ENCODE results near the gene ISY1. TPM values are rescaled to one million over a fixed set of nuclear protein-coding genes. Genes with fewer than 3 reads are reported as not detected.
"Not testable (repeated sequence)": the region's sequence is repeated elsewhere in the genome, so short reads cannot be mapped to it uniquely, and the experiment has no call there.

Gene ISY1
- polyA plus RNA-seq, 1 donor from 2014 or later = 71.9 TPM

DNA sequence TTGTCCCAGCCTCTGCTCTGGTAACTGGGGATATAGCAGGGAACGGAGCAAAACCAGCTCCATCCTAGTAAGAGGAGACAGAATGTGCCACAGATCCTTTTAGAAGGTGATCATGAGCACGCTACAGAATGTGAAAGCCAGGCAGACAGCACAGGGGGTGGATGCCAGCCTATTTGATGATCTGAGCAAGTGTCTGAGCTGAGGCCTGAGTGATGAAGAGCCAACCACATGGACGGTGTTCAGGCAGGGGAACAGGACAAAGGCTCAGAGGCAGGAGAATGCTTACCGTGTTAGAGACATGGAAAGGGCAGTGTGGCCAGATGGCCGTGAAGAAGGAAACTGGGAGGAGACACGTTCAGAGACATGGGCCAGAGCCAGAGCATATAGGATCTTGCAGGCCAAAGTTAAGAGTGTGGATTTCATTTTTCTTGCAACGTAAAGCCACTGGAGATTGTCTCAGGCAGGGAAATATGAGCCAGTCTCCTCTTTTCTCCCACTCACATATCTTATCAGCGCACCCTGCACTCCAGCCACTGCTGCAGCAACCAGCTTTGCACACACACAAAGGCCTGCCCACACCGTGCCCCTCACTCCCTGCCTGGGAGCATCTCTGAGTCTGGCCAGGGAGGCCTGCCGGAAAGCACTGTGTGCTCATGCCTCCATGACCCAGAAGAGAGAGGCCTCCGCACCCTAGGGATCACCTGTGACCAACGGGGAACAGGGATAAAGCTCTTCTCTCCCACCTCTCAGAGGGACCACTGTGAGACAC, 59.3 kb downstream of the ISY1 start:
- no peak overlapping the region for H3K4me3 Mint-ChIP-seq
- H3K36me3 Mint-ChIP-seq = peaks cover 9% of the 10 kb centered on the region
- H3K27me3 Mint-ChIP-seq = no peaks in the 10 kb centered on the region
- peak overlapping the region in 1 of 3 donors; percentile 49 for H3K27ac Mint-ChIP-seq
- H3K9me3 Mint-ChIP-seq = peaks cover 0 to 4% (median 0%) of the 10 kb centered on the region in 3 donors
- no peaks in the 10 kb centered on the region for H3K4me1 Mint-ChIP-seq

DNA sequence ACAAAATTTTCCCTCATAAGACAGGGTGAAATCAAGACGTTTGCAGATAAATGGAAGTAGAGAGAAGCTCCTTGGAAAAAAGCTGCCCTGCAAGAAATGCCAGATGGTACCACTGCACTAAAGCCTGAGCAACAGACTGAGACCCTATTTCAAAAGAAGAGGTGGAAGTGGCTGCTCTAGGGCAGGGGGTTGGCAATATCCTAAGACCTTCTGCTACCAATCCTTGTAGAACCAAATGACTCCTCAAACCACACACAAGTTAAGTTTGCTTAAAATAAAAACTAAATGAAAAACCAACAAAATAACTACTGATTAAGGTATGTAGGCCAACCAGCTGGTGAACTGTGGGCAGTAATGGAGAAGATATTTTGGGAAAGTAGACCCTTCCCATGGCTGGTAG, 60.6 kb downstream of the ISY1 start:
- no peaks in the 10 kb centered on the region for H3K4me1 Mint-ChIP-seq
- H3K27ac Mint-ChIP-seq = no peak overlapping the region
- H3K9me3 Mint-ChIP-seq = peaks cover 0 to 4% (median 0%) of the 10 kb centered on the region in 3 donors
- no peak overlapping the region for H3K4me3 Mint-ChIP-seq
- no peaks in the 10 kb centered on the region for H3K27me3 Mint-ChIP-seq
- peaks cover 12% of the 10 kb centered on the region for H3K36me3 Mint-ChIP-seq

DNA sequence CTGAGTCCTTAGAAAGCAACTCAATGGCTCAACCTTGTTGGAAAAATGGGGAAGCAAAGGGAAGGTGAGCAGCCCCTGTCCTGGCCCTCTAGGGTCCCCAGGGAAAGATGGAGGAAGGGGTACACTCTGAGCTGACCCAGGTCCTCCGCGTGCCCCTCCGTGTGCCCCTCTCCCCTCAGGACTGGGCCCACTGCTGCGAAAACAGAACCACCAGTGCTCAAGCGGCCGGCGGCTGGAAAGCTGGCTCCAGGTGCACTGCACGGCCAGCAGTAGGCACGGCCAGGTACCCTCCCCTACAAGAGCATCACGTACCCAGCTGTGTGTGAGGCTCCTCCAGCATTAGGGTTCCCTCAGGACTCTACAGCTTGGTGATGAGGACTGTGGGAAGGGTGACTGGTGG, 65.6 kb downstream of the ISY1 start:
- Mint-ChIP-seq H3K4me3 (no peak overlapping the region), H3K27me3 (no peaks in the 10 kb centered on the region), H3K27ac (no peak overlapping the region), H3K36me3 (peaks cover 11% of the 10 kb centered on the region), H3K4me1 (no peaks in the 10 kb centered on the region), H3K9me3 (peaks cover 0 to 4% (median 0%) of the 10 kb centered on the region in 3 donors)

DNA sequence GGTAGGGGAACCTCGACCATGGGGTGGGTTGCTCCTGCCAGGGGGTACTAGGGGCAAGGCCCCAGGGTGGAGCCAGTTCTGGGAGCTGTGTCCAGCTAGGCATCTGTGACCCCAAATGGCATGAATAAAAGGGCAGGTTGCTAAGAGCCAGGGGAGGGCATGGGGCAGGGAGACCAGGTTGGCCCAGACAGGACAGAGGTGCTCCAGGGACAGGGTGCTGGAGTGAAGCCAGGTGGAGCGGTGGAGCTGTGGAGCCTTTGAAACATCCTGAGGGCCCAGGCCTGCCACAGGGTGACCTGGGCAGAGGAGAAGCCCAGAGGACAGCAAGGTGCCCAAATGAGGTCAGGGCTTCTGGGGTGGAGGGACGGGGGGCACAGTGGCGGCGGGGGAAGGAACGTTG, 72.6 kb downstream of the ISY1 start:
- not testable (repeated sequence) for H3K36me3 Mint-ChIP-seq, H3K9me3 Mint-ChIP-seq, H3K27ac Mint-ChIP-seq, H3K4me1 Mint-ChIP-seq, H3K27me3 Mint-ChIP-seq, H3K4me3 Mint-ChIP-seq

DNA sequence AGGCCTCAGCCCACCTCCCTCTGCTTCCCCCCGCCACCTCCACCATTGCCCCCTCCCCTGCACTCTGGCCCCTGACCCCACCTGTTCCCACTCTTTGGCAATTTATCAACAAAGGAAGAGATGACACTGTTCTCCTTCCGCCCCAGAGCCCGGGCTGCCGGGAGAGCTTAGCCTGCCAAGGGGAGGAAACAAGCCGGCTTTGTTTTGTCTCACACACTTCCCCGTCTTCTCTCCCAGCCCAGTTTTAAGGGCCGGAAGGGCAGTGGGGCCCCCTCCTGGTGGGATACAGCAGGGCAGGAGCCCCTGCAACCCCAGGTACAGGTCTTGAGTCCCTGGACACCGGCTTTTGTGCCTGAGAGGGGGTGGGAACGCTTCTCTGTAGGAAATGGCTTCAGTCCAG, 73.0 kb downstream of the ISY1 start:
- not testable (repeated sequence) for H3K4me1 Mint-ChIP-seq, H3K27ac Mint-ChIP-seq, H3K4me3 Mint-ChIP-seq, H3K36me3 Mint-ChIP-seq, H3K27me3 Mint-ChIP-seq, H3K9me3 Mint-ChIP-seq

DNA sequence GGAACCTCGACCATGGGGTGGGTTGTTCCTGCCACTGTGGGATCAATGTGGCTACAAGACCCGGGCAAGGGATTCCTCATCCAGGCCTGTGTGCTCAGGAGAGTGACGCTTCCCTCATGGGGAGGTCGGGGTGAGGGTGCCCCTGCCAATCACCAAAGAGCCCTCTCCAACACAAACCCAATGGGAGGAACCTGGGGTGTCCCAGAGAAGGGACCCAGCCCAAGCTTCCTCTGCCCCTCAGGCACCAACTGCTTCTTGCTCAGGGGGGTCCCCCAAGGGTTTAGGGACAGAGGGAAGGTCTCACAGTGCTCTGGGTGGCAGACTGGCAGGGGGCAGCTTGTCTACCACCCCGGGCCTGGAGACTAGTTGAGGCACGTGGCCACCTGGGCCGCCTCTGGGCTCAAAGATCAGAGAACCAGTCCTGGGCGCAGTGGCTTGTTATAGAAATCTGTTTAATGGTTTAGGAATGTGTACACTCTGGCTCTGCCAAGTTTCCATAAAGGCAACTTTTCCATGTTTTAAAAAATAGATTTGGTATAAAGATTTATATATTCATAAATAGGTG, 73.6 kb downstream of the ISY1 start:
- Mint-ChIP-seq H3K27ac (no peak overlapping the region), H3K9me3 (no peaks in the 10 kb centered on the region), H3K4me3 (no peak overlapping the region), H3K27me3 (no peaks in the 10 kb centered on the region), H3K4me1 (no peaks in the 10 kb centered on the region), H3K36me3 (peaks cover 6% of the 10 kb centered on the region)

DNA sequence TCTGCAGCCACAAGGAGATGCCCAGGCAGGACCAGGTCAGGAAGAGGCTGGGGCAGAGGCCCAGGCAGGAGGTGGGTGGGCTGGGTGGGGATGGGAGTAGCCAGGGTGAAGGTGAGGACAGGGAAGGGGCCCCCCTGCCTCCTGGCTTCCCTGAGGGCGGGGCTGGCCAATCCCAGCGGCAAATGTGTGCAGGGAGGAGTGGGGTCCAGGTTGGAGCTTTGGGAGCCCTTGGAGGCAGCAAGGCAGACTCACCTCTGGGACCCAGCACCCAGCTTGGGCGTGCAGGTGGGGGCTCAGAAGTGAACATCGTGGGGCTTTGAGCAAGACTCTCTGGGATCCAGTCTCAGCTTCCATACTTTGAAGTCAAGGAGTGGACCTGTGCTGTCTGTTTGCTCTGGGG, 75.0 kb downstream of the ISY1 start:
- Mint-ChIP-seq H3K36me3 (peaks cover 6% of the 10 kb centered on the region), H3K9me3 (no peaks in the 10 kb centered on the region), H3K27me3 (no peaks in the 10 kb centered on the region), H3K27ac (no peak overlapping the region), H3K4me3 (no peak overlapping the region), H3K4me1 (no peaks in the 10 kb centered on the region)

DNA sequence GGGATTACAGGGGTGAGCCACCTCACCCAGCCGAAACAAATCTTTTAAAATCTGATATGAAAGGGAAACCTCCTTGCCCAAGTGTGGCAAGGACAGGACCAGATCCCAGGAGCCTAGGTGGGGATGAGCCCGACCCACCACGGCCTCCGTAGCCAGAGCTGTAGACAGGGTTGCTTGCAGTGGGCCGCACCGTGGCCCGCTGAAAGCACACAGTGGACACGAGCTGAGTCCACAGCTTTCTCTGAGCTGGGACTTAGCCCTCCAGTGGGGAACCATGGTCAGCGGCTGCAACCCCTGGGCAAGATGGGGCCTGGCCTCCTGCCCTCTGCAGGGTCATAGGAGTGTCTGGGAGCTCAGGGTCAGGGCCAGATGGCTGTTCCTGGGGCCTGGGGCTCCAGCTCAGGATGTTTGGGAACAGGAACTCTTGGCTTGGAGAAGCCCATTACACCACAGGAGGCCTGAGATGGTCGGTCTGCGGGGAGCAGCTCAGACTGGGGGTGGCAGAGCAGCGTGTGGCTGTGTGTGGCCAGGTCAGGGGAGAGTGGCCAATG, 75.6 kb downstream of the ISY1 start:
- Mint-ChIP-seq H3K36me3 (peaks cover 6% of the 10 kb centered on the region), H3K4me1 (no peaks in the 10 kb centered on the region), H3K27ac (no peak overlapping the region), H3K9me3 (no peaks in the 10 kb centered on the region), H3K27me3 (no peaks in the 10 kb centered on the region), H3K4me3 (no peak overlapping the region)

GRCh38 chr3:129084501-129084900, 76.4 kb downstream of the ISY1 start:
- Mint-ChIP-seq H3K27me3 (no peaks in the 10 kb centered on the region), H3K4me3 (no peak overlapping the region), H3K36me3 (peaks cover 6% of the 10 kb centered on the region), H3K4me1 (no peaks in the 10 kb centered on the region), H3K9me3 (no peaks in the 10 kb centered on the region), H3K27ac (no peak overlapping the region)

GRCh38 chr3:129082026-129082425, 78.8 kb downstream of the ISY1 start:
- no peak overlapping the region for H3K4me3 Mint-ChIP-seq
- H3K9me3 Mint-ChIP-seq = no peaks in the 10 kb centered on the region
- H3K4me1 Mint-ChIP-seq = no peaks in the 10 kb centered on the region
- H3K27me3 Mint-ChIP-seq = no peaks in the 10 kb centered on the region
- peaks cover 6% of the 10 kb centered on the region for H3K36me3 Mint-ChIP-seq
- H3K27ac Mint-ChIP-seq = no peak overlapping the region

DNA sequence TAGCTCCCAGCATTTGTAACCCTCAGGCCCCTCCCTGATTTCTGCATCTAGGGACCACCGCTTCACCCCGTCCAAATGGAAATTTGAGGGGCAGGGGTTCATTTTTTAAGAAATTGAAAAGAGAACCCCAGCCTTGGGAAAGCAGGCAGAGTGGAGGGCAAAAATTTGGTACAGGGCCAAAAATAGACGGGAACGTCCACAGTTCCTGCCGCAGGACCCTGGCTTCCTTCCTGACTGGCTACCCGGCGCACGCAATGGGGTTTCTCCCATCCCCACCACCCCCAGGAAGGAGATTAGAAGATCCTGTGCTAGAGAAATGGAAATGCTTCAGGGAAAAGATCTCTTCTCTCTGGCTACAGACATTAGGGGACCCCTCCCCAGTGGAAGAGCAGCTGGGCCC, 79.4 kb downstream of the ISY1 start:
- no peaks in the 10 kb centered on the region for H3K9me3 Mint-ChIP-seq
- peaks cover 6% of the 10 kb centered on the region for H3K36me3 Mint-ChIP-seq
- H3K4me1 Mint-ChIP-seq = no peaks in the 10 kb centered on the region
- no peaks in the 10 kb centered on the region for H3K27me3 Mint-ChIP-seq
- H3K4me3 Mint-ChIP-seq = no peak overlapping the region
- no peak overlapping the region for H3K27ac Mint-ChIP-seq

- Mint-ChIP-seq H3K4me3 (no peak overlapping the region), H3K27ac (no peak overlapping the region), H3K4me1 (no peaks in the 10 kb centered on the region), H3K27me3 (no peaks in the 10 kb centered on the region), H3K9me3 (no peaks in the 10 kb centered on the region), H3K36me3 (peaks cover 4% of the 10 kb centered on the region)
These were observed 82.4 kb downstream of the ISY1 start for GRCh38 chr3:129078510-129078909.

Other genes starting within 250 kb of the ISY1 start
- not detected for gene CFAP92, start 167.0 kb downstream of the ISY1 start, polyA plus RNA-seq
- gene EFCC1, start 159.8 kb downstream of the ISY1 start, polyA plus RNA-seq = not detected
- gene GP9, start 100.3 kb downstream of the ISY1 start, polyA plus RNA-seq = 4.3 TPM
- 3.9 TPM for gene RAB43, start 39.3 kb downstream of the ISY1 start, polyA plus RNA-seq
- 790 TPM for gene CNBP, start 22.8 kb upstream of the ISY1 start, polyA plus RNA-seq
- gene COPG1, start 88.5 kb upstream of the ISY1 start, polyA plus RNA-seq = 52.9 TPM
- gene HMCES, start 117.8 kb upstream of the ISY1 start, polyA plus RNA-seq = 40.1 TPM